ENCODE data around the gene MAP7D1. TPM values are rescaled to one million over a fixed set of nuclear protein-coding genes. Genes with fewer than 3 reads are reported as not detected.
A peak's percentile ranks its signal among the peaks of the same experiment; 100 is the strongest.

Gene MAP7D1
- total and polyA plus RNA-seq, 2 of the 13 experiments (the other 11 are each of a cell fraction or from before 2014, with no cell fraction given) = 5.6 to 7.2 TPM

DNA sequence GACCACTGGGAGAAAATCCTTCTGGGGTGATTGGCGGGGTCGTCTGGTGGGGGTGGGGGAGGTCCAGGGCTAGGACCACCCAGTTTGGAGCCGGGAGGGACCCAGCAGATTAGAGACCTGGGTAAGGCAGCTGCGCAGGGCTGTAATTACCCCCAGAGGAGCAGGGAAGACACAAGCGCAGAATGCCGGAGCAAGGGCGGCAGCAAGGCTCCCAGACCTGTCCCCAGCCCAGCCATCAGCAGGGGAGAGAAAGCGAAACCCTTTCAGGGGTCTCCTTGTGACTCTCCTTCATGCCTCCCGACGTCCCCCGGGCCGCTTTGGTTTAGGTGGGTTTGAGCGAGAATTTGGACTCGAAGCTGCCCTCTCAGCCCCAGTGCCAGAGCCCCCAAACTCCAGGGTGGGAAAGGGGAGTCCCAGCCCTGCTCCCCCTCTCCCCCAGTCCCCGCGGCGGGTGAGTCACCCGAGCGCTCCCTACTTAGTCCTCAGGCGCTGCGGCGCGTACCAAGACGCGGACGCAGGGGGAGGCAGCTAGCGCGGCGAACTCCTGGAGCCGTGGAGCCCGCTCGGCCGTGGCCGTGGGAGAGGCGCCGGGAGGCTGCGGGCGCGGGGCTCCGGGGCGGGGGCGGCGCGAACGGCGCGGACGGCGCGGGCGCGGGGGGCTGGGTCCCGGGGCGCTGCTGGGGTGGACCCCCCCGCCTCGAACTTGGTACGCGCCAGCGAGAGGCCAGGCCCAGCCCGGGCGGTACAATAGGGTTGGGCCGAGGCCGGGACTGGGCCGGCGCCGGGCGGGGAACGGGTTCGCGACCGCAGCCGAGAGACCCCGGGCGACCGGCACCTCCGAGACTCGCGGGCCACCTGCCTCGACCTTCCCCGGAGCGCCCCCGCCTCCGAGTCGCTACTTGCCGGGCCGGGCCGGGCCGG is at the start of gene MAP7D1 (continued):
- TF ChIP-seq ARID4A (CRISPR knock-in tag; IDR thresholded peaks at IDR 0.05; ENCODE audit: borderline replicate concordance) (peak; percentile 44; the same call in 1 of the 2 replicates), ZNF501 (CRISPR knock-in tag; IDR thresholded peaks at IDR 0.05) (no peak), HNRNPK (IDR thresholded peaks at IDR 0.05; ENCODE audit: low read depth, low read length, poor library complexity, severe bottlenecking) (peak; percentile 4), ZNF580 (CRISPR knock-in tag; IDR thresholded peaks at IDR 0.05; ENCODE audit: borderline replicate concordance, low read depth) (no peak), ZFP36L2 (CRISPR knock-in tag; IDR thresholded peaks at IDR 0.05) (no peak), JUNB (CRISPR knock-in tag; IDR thresholded peaks at IDR 0.05; ENCODE audit: borderline replicate concordance) (peak; percentile 49; the same call in 1 of the 2 replicates), ZNF430 (CRISPR knock-in tag; IDR thresholded peaks at IDR 0.05) (no peak), SRY (CRISPR knock-in tag; IDR thresholded peaks at IDR 0.05) (no peak), CSRNP1 (CRISPR knock-in tag; IDR thresholded peaks at IDR 0.05) (no peak)
- TF ChIP-seq, protein P1, sequence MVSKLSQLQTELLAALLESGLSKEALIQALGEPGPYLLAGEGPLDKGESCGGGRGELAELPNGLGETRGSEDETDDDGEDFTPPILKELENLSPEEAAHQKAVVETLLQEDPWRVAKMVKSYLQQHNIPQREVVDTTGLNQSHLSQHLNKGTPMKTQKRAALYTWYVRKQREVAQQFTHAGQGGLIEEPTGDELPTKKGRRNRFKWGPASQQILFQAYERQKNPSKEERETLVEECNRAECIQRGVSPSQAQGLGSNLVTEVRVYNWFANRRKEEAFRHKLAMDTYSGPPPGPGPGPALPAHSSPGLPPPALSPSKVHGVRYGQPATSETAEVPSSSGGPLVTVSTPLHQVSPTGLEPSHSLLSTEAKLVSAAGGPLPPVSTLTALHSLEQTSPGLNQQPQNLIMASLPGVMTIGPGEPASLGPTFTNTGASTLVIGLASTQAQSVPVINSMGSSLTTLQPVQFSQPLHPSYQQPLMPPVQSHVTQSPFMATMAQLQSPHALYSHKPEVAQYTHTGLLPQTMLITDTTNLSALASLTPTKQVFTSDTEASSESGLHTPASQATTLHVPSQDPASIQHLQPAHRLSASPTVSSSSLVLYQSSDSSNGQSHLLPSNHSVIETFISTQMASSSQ (IDR thresholded peaks at IDR 0.05; ENCODE audit: low read depth) = no peak
- TF ChIP-seq, protein P1 (CRISPR knock-in tag; IDR thresholded peaks at IDR 0.05; ENCODE audit: borderline replicate concordance) = peak; percentile 12; the same call in 1 of the 2 replicates
- TF ChIP-seq, protein P2, sequence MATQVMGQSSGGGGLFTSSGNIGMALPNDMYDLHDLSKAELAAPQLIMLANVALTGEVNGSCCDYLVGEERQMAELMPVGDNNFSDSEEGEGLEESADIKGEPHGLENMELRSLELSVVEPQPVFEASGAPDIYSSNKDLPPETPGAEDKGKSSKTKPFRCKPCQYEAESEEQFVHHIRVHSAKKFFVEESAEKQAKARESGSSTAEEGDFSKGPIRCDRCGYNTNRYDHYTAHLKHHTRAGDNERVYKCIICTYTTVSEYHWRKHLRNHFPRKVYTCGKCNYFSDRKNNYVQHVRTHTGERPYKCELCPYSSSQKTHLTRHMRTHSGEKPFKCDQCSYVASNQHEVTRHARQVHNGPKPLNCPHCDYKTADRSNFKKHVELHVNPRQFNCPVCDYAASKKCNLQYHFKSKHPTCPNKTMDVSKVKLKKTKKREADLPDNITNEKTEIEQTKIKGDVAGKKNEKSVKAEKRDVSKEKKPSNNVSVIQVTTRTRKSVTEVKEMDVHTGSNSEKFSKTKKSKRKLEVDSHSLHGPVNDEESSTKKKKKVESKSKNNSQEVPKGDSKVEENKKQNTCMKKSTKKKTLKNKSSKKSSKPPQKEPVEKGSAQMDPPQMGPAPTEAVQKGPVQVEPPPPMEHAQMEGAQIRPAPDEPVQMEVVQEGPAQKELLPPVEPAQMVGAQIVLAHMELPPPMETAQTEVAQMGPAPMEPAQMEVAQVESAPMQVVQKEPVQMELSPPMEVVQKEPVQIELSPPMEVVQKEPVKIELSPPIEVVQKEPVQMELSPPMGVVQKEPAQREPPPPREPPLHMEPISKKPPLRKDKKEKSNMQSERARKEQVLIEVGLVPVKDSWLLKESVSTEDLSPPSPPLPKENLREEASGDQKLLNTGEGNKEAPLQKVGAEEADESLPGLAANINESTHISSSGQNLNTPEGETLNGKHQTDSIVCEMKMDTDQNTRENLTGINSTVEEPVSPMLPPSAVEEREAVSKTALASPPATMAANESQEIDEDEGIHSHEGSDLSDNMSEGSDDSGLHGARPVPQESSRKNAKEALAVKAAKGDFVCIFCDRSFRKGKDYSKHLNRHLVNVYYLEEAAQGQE (IDR thresholded peaks at IDR 0.05; ENCODE audit: borderline replicate concordance in 1 of 2, low read depth in 1 of 2, low read length in 2 of 2) = no peak
